Head of caudate nucleus (tissue), 42 donors: ENCODE data around the gene TTC13.

Source experiments
- DNase-seq, 42 donors: peaks; one replicate each; pipeline versions ENCODE4 v3.0.0 to v3.0.0-alpha.2; 2020 to 2021; ENCODE audit warnings: mixed read lengths in 7 of 42
- intact Hi-C: fragments of 100-400 bp; cut with DNase I; formaldehyde crosslinking; loops from one replicate; pipeline ENCODE4 v1.15.0; 2022

The TTC13 gene

GRCh38 chr1:230965535-230965934 lies 13.1 kb downstream of the TTC13 start:
- no peak for DNase-seq
- intact Hi-C loops: no loop called here

- intact Hi-C loops: no loop called here
- DNase-seq: no peak
These were observed 13.8 kb downstream of the TTC13 start for GRCh38 chr1:230964896-230965295.

- intact Hi-C loops: no loop called here
- no peak for DNase-seq
These were observed 20.3 kb downstream of the TTC13 start for GRCh38 chr1:230958370-230958769.

GRCh38 chr1:230957580-230957989 lies 21.1 kb downstream of the TTC13 start:
- no peak for DNase-seq
- intact Hi-C loops: no loop called here

- DNase-seq: no peak
- intact Hi-C loops: no loop called here
These were observed 28.3 kb downstream of the TTC13 start for GRCh38 chr1:230950404-230950803.

- no peak for DNase-seq
- intact Hi-C loops: no loop called here
These were observed 29.8 kb downstream of the TTC13 start for GRCh38 chr1:230948903-230949302.

GRCh38 chr1:230948301-230948700 lies 30.4 kb downstream of the TTC13 start:
- intact Hi-C loops: no loop called here
- DNase-seq: no peak

- no peak for DNase-seq
- intact Hi-C loops: no loop called here
These were observed 35.5 kb downstream of the TTC13 start for GRCh38 chr1:230943048-230943593.

- intact Hi-C loops: no loop called here
- DNase-seq: no peak
These were observed 37.8 kb downstream of the TTC13 start for GRCh38 chr1:230940848-230941247.

- intact Hi-C loops: loop anchor here (10.0 kb wide), 1 partner anchor 275 kb away; no protein-coding TSS in a partner anchor
- DNase-seq: peak in 1 of 42 donors; percentile 14
These were observed 38.7 kb downstream of the TTC13 start for GRCh38 chr1:230939806-230940489.

- intact Hi-C loops: loop anchor here (10.0 kb wide), 1 partner anchor 276 kb away; no protein-coding TSS in a partner anchor
- DNase-seq: no peak
These were observed 39.7 kb downstream of the TTC13 start for GRCh38 chr1:230938924-230939368.

- no peak for DNase-seq
- intact Hi-C loops: loop anchor here (10.0 kb wide), 1 partner anchor 277 kb away; no protein-coding TSS in a partner anchor
These were observed 41.3 kb downstream of the TTC13 start for GRCh38 chr1:230937371-230937770.

GRCh38 chr1:230936475-230936874 lies 42.2 kb downstream of the TTC13 start:
- intact Hi-C loops: loop anchor here (10.0 kb wide), 1 partner anchor 278 kb away; no protein-coding TSS in a partner anchor
- DNase-seq: no peak

- intact Hi-C loops: loop anchor here (10.0 kb wide), 1 partner anchor 279 kb away; no protein-coding TSS in a partner anchor
- DNase-seq: no peak
These were observed 42.8 kb downstream of the TTC13 start for GRCh38 chr1:230935852-230936251.

GRCh38 chr1:230930986-230931385 lies 47.7 kb downstream of the TTC13 start:
- intact Hi-C loops: loop anchor here (10.0 kb wide), 1 partner anchor 284 kb away; no protein-coding TSS in a partner anchor
- peak in 23 of 42 donors; percentile 15 to 79 (median 43) for DNase-seq

- intact Hi-C loops: no loop called here
These were observed 52.5 kb downstream of the TTC13 start for GRCh38 chr1:230926182-230926581.

GRCh38 chr1:230925608-230926007 lies 53.1 kb downstream of the TTC13 start:
- intact Hi-C loops: no loop called here
- DNase-seq: no peak

More at GRCh38 chr1:230926182-230926581, 52.5 kb downstream of the TTC13 start:
- no peak for DNase-seq

GRCh38 chr1:230923176-230923575 lies 55.5 kb downstream of the TTC13 start:
- no peak for DNase-seq
- intact Hi-C loops: no loop called here

- intact Hi-C loops: no loop called here
- DNase-seq: no peak
These were observed 56.0 kb downstream of the TTC13 start for GRCh38 chr1:230922620-230923019.

- intact Hi-C loops: loop anchor here (5.0 kb wide), 1 partner anchor 52 kb away; the partner anchor contains the start of gene C1orf198
- DNase-seq: no peak
These were observed 59.5 kb downstream of the TTC13 start for GRCh38 chr1:230919207-230919606.
